HepG2 (cell line): Measurements from ENCODE around the gene CRIP1. TPM values are rescaled to one million over a fixed set of nuclear protein-coding genes. Genes with fewer than 3 reads are reported as not detected.
A peak's percentile ranks its signal among the peaks of the same experiment; 100 is the strongest.

Source experiments
- ATAC-seq: fragments of 200-7000 bp; cut with Tn5 transposase; 3 replicates; pipeline ENCODE4 v1.9.1; 2020; ENCODE audit warnings: mild to moderate bottlenecking, moderate library complexity
- BruUV-seq: library from RNA; stranded (reverse); fragments of 400-500 nt; replicated peaks from 2 replicates; lab custom pipeline; 2021; lab: Mats Ljungman, UMichigan
- CTCF ChIA-PET: fragments of 300-600 bp; formaldehyde crosslinking; extraction: SDS; loops from one replicate; lab custom pipeline; 2021; ENCODE audit warnings: low total read pairs, inconsistent platforms, low intra/inter-chr PET ratio; lab: Yijun Ruan, JAX
- POLR2A ChIA-PET: fragments of 350-600 bp; sonication (Branson Sonifier 250); formaldehyde crosslinking; loops from one replicate; lab custom pipeline; 2020; ENCODE audit warnings: antibody characterized with exemption, inconsistent platforms; lab: Yijun Ruan, JAX
- DNase-seq: peaks from one replicate; pipeline ENCODE4 v3.0.0-alpha.2; 2015; ENCODE audit warnings: low spot score
- FAIRE-seq: peaks from 3 replicates; lab custom pipeline; 2011; peaks lifted over from hg19 to GRCh38; lab: Jason Lieb, UNC
- H2AFZ ChIP-seq: one replicate; pipeline ENCODE4 v1.6.1; 2011; ENCODE audit warnings: low read length, inconsistent platforms
- H3K27ac ChIP-seq: fragments of 300-600 bp; 3 replicates; pipeline ENCODE4 v1.8.0; 2011; ENCODE audit warnings: mixed run types, mild to moderate bottlenecking, mixed read lengths, low read length, inconsistent platforms; ENCODE audit not compliant: insufficient read depth; ENCODE audit errors: extremely low read length
- H3K27me3 ChIP-seq, 2 experiments: fragments of 200-600 bp in 1 of 2; 2 replicates in 1 of 2; 3 replicates in 1 of 2; pipeline versions ENCODE4 v1.6.0 to v1.8.0; 2011; ENCODE audit warnings: low read length in 2 of 2, mild to moderate bottlenecking in 2 of 2, moderate library complexity in 2 of 2, inconsistent platforms in 1 of 2; ENCODE audit not compliant: insufficient read depth in 2 of 2, control insufficient read depth in 1 of 2
- H3K36me3 ChIP-seq, 2 experiments: fragments of 200-600 bp in 1 of 2; replicated peaks in 1 of 2; 2 replicates in 1 of 2; 3 replicates in 1 of 2; pipeline versions ENCODE4 v1.5.1 to v1.8.0; 2011; ENCODE audit warnings: low read length in 2 of 2, inconsistent platforms in 1 of 2; ENCODE audit not compliant: insufficient read depth in 2 of 2, control insufficient read depth in 1 of 2
- H3K4me1 ChIP-seq: 2 replicates; pipeline ENCODE4 v1.5.1; 2012; ENCODE audit warnings: low read length, inconsistent platforms; ENCODE audit not compliant: insufficient read depth
- H3K4me2 ChIP-seq: 2 replicates; pipeline ENCODE4 v1.6.0; 2011; ENCODE audit warnings: low read depth, low read length, inconsistent platforms
- H3K4me3 ChIP-seq, 3 experiments: fragments of 200-600 bp in 1 of 3; sonication (generic), shearing (Covaris generic) in 1 of 3; replicated peaks in 1 of 3; 2 replicates each; pipeline ENCODE4 v1.5.1; 2011 to 2016; ENCODE audit warnings: low read length in 3 of 3, inconsistent platforms in 2 of 3, low read depth in 2 of 3, mild to moderate bottlenecking in 2 of 3, control low read depth in 1 of 3, mixed read lengths in 1 of 3; ENCODE audit not compliant: insufficient read depth in 1 of 3
- H3K79me2 ChIP-seq: one replicate; pipeline ENCODE4 v1.6.1; 2011; ENCODE audit warnings: low read length, inconsistent platforms; ENCODE audit not compliant: insufficient read depth
- H3K9ac ChIP-seq: 2 replicates; pipeline ENCODE4 v1.6.0; 2011; ENCODE audit warnings: mild to moderate bottlenecking, low read depth, low read length, inconsistent platforms; ENCODE audit not compliant: insufficient read depth
- H3K9me3 ChIP-seq: 2 replicates; pipeline ENCODE4 v1.5.1; 2012; ENCODE audit warnings: mild to moderate bottlenecking, low read length
- H4K20me1 ChIP-seq: 2 replicates; pipeline ENCODE4 v1.6.0; 2011; ENCODE audit warnings: inconsistent platforms, mild to moderate bottlenecking, low read length, moderate library complexity; ENCODE audit not compliant: insufficient read depth
- BHLHE40 ChIP-seq: IDR thresholded peaks from 2 replicates; pipeline ENCODE4 v1.6.1; 2011; ENCODE audit warnings: low read length, improper control_type of control experiment
- IKZF1 ChIP-seq: fragments of 450-650 bp; IDR thresholded peaks from 2 replicates; pipeline ENCODE4 v1.7.1; 2016
- KIAA2018 ChIP-seq: sonication (generic); formaldehyde crosslinking; IDR thresholded peaks from 2 replicates; pipeline ENCODE4 v1.5.0; 2020; ENCODE audit warnings: mild to moderate bottlenecking, missing genetic modification reagents, borderline replicate concordance
- MZF1 ChIP-seq: sonication (generic); formaldehyde crosslinking; IDR thresholded peaks from 2 replicates; pipeline ENCODE4 v1.8.1; 2023; ENCODE audit warnings: mild to moderate bottlenecking, missing genetic modification reagents, borderline replicate concordance
- NFE2 ChIP-seq: sonication (generic); formaldehyde crosslinking; IDR thresholded peaks from 2 replicates; pipeline ENCODE4 v1.4.0; 2020; ENCODE audit warnings: missing genetic modification reagents
- SMAD9 ChIP-seq: sonication (generic); formaldehyde crosslinking; IDR thresholded peaks from 2 replicates; pipeline ENCODE4 v1.5.1; 2020; ENCODE audit warnings: mild to moderate bottlenecking, missing genetic modification reagents
- SYNCRIP ChIP-seq: fragments of 200-400 bp; formaldehyde crosslinking; IDR thresholded peaks from 2 replicates; pipeline ENCODE4 v1.6.1; 2018; ENCODE audit warnings: mild to moderate bottlenecking, low read depth, low read length; ENCODE audit not compliant: insufficient read depth
- ZNF136 ChIP-seq: sonication (generic); formaldehyde crosslinking; IDR thresholded peaks from 2 replicates; pipeline ENCODE4 v1.8.1; 2022; ENCODE audit warnings: low read depth, mild to moderate bottlenecking, moderate library complexity, missing genetic modification reagents
- ZNF30 ChIP-seq: sonication (generic); formaldehyde crosslinking; IDR thresholded peaks from 2 replicates; pipeline ENCODE4 v1.5.0; 2020; ENCODE audit warnings: mild to moderate bottlenecking, missing genetic modification reagents
- ZNF577 ChIP-seq: sonication (generic); formaldehyde crosslinking; IDR thresholded peaks from 2 replicates; pipeline ENCODE4 v1.4.0; 2020; ENCODE audit warnings: mild to moderate bottlenecking, low read depth, missing genetic modification reagents, borderline replicate concordance
- ZNF607 ChIP-seq: sonication (generic); formaldehyde crosslinking; IDR thresholded peaks from 2 replicates; pipeline ENCODE4 v1.5.1; 2020; ENCODE audit warnings: missing genetic modification reagents, mild to moderate bottlenecking, borderline replicate concordance
- ZNF672 ChIP-seq: sonication (generic); formaldehyde crosslinking; IDR thresholded peaks from 2 replicates; pipeline ENCODE4 v1.8.1; 2022; ENCODE audit warnings: missing genetic modification reagents
- WGBS: methylation state at CpG from one replicate; pipeline ENCODE4 v1.1.6; 2017; ENCODE audit warnings: low lambda C conversion rate; 5-methylcytosine and 5-hydroxymethylcytosine counted together
- in situ Hi-C: cut with HindIII; loops from 2 replicates; pipeline ENCODE4 v1.10.0; 2017; ENCODE audit warnings: low pct_unique_long_range_greater_than_20kb; ENCODE audit not compliant: extremely low pct_ligation_motif_present
- intact Hi-C: fragments of 100-400 bp; cut with micrococcal nuclease; formaldehyde crosslinking; loops from one replicate; pipeline ENCODE4 v1.10.0; 2022; ENCODE audit not compliant: unreplicated experiment
- polyA plus RNA-seq, 8 experiments: library from polyadenylated mRNA; depleted of rRNA in 3 of 8; stranded (reverse) in 7 of 8; unstranded in 1 of 8; fragments of >200 nt; fragmentation: Illumina TruSeq in 4 of 8; extraction: Trizol in 4 of 8; gene quantifications; 2 replicates each; pipeline versions ENCODE4 v1.2.1 to v1.2.3, GENCODE V29; 2011 to 2016; ENCODE audit warnings: low read depth in 4 of 8, missing spikeins in 1 of 8, mixed read lengths in 1 of 8; ENCODE audit not compliant: insufficient read depth in 1 of 8
- total RNA-seq, 5 experiments: library from RNA; depleted of rRNA; stranded (reverse); fragments of >200 nt; fragmentation: Illumina TruSeq; extraction: Trizol; gene quantifications; 2 replicates each; pipeline ENCODE4 v1.2.3, GENCODE V29; 2016; ENCODE audit warnings: low read depth in 1 of 5

CRIP1 gene
- total and polyA plus RNA-seq, 2 of the 13 experiments (the other 11 are each of a cell fraction or from before 2014, with no cell fraction given): 53.9 to 59.5 TPM

GRCh38 chr14:105440992-105441391, 45.7 kb upstream of the CRIP1 start:
- H3K9me3 ChIP-seq: no peaks in the 10 kb centered on the region
- no peaks in the 10 kb centered on the region for H4K20me1 ChIP-seq
- no peak for ATAC-seq
- H2AFZ ChIP-seq: no peak overlapping the region
- H3K4me2 ChIP-seq: no peak overlapping the region
- ChIA-PET POLR2A (no interaction called here), CTCF (no interaction called here)
- 96% methylated on average over 9 of the region's 9 CpGs for WGBS
- no peak for FAIRE-seq
- H3K9ac ChIP-seq: no peak overlapping the region
- no peaks in the 10 kb centered on the region for H3K27me3 ChIP-seq
- TF ChIP-seq SYNCRIP (no peak), ZNF577 (CRISPR knock-in tag) (no peak), NFE2 (CRISPR knock-in tag) (no peak)
- peaks cover 2% of the 10 kb centered on the region; the same call in 1 of the 2 replicates for H3K4me1 ChIP-seq
- peaks cover 21% of the 10 kb centered on the region for H3K79me2 ChIP-seq
- in situ Hi-C loops: no loop called here
- no TSS peak for BruUV-seq
- H3K4me3 ChIP-seq: no peak overlapping the region
- no peak overlapping the region for H3K27ac ChIP-seq
- H3K36me3 ChIP-seq: peaks cover 10 to 35% of the 10 kb centered on the region in 2 experiments
- intact Hi-C loops: no loop called here
- no peak for DNase-seq

GRCh38 chr14:105442125-105442524, 44.6 kb upstream of the CRIP1 start:
- in situ Hi-C loops (no loop called here), intact Hi-C loops (no loop called here)
- FAIRE-seq (no peak), DNase-seq (no peak), ATAC-seq (no peak)
- 86% methylated on average over 10 of the region's 17 CpGs for WGBS
- TSS peak; percentile 38 for BruUV-seq
- Histone ChIP-seq H3K79me2 (peaks cover 10% of the 10 kb centered on the region), H3K9ac (no peak overlapping the region), H3K27ac (no peak overlapping the region), H4K20me1 (no peaks in the 10 kb centered on the region), H3K4me2 (no peak overlapping the region), H3K9me3 (no peaks in the 10 kb centered on the region), H3K4me3 (no peak overlapping the region), H3K4me1 (peaks cover 13% of the 10 kb centered on the region), H3K36me3 (peaks cover 10 to 33% of the 10 kb centered on the region in 2 experiments), H2AFZ (no peak overlapping the region), H3K27me3 (no peaks in the 10 kb centered on the region)
- CTCF ChIA-PET: no interaction called here
- POLR2A ChIA-PET: no interaction called here
- no peak for TF ChIP-seq IKZF1
- TF ChIP-seq ZNF672 (CRISPR knock-in tag): no peak
- no peak for TF ChIP-seq SMAD9 (CRISPR knock-in tag)
- no peak for TF ChIP-seq ZNF607 (CRISPR knock-in tag)
- no peak for TF ChIP-seq ZNF136 (CRISPR knock-in tag)
- TF ChIP-seq MZF1: no peak
- no peak for TF ChIP-seq BHLHE40
- no peak for TF ChIP-seq ZNF30 (CRISPR knock-in tag)
- no peak for TF ChIP-seq KIAA2018 (CRISPR knock-in tag)
